ENCODE measurements around the gene ARHGEF40.

- TF ChIP-seq CTCF (conservative IDR thresholded peaks at IDR 0.05; ENCODE audit: low read depth, low read length) (no peak), EZH2 (IDR thresholded peaks at IDR 0.05; ENCODE audit: low read length, unreplicated experiment) (no peak)
These were observed 27.0 kb downstream of the ARHGEF40 start for GRCh38 chr14:21096978-21097635.
